Muscle layer of colon (tissue), 2 donors: Measurements from ENCODE around the gene SCTR.

Experiments
- H3K27ac ChIP-seq: one replicate; pipeline ENCODE4 v1.7.0; 2013; ENCODE audit warnings: low read depth, mild to moderate bottlenecking, low read length, moderate library complexity
- H3K27me3 ChIP-seq, 2 donors: one replicate each; pipeline ENCODE4 v1.7.0; 2013; ENCODE audit warnings: low read length in 2 of 2, mild to moderate bottlenecking in 2 of 2; ENCODE audit not compliant: insufficient read depth in 2 of 2, control insufficient read depth in 1 of 2
- H3K36me3 ChIP-seq: one replicate; pipeline ENCODE4 v1.7.0; 2013; ENCODE audit warnings: mild to moderate bottlenecking, low read length; ENCODE audit not compliant: insufficient read depth
- H3K4me1 ChIP-seq: one replicate; pipeline ENCODE4 v1.7.0; 2013; ENCODE audit warnings: mild to moderate bottlenecking, low read length; ENCODE audit not compliant: insufficient read depth
- H3K4me3 ChIP-seq, 2 donors: one replicate each; pipeline ENCODE4 v1.7.0; 2013; ENCODE audit warnings: low read length in 2 of 2, low read depth in 1 of 2, mild to moderate bottlenecking in 1 of 2, moderate library complexity in 1 of 2
- H3K9ac ChIP-seq: one replicate; pipeline ENCODE4 v1.7.0; 2013; ENCODE audit warnings: low read length
- H3K9me3 ChIP-seq: one replicate; pipeline ENCODE4 v1.7.0; 2013; ENCODE audit warnings: mild to moderate bottlenecking, low read length
- donor health status: abdominal sarcoma.
- donor health status: Adenocarcinoma of cecum.

SCTR gene

GRCh38 chr2:119496682-119497081 lies 27.6 kb downstream of the SCTR start:
- H3K9ac ChIP-seq: no peak overlapping the region
- H3K4me3 ChIP-seq: no peak overlapping the region
- H3K27ac ChIP-seq: no peak overlapping the region
- no peaks in the 10 kb centered on the region for H3K27me3 ChIP-seq
- H3K9me3 ChIP-seq: peaks cover 6% of the 10 kb centered on the region
- H3K36me3 ChIP-seq: no peaks in the 10 kb centered on the region
- H3K4me1 ChIP-seq: peaks cover 4% of the 10 kb centered on the region

DNA sequence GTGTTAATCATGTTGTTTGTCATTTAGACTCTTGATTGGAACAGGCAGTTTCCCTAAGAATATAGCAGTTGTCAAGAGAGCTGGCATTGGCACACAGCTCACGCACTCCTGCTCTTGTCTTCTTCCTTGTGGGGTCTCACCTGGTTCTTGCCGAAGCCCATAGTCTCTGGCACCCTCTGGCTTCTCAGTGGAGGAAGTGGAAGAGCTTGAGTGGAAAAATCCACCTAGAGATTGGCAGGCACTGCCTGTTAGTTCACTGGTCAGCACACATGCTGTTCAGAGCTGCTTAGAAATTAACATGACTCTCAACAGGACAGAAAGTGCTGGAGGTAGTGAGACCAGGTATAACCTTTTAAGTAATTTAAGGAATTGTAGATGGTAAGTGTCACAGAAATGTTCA lies 28.3 kb downstream of the SCTR start:
- Histone ChIP-seq H3K4me1 (peaks cover 4% of the 10 kb centered on the region), H3K36me3 (no peaks in the 10 kb centered on the region), H3K4me3 (no peak overlapping the region), H3K27me3 (no peaks in the 10 kb centered on the region), H3K9ac (no peak overlapping the region), H3K9me3 (peaks cover 6% of the 10 kb centered on the region), H3K27ac (no peak overlapping the region)

- Histone ChIP-seq H3K4me1 (peaks cover 4% of the 10 kb centered on the region), H3K27me3 (no peaks in the 10 kb centered on the region), H3K9me3 (no peaks in the 10 kb centered on the region), H3K27ac (no peak overlapping the region), H3K9ac (no peak overlapping the region), H3K36me3 (no peaks in the 10 kb centered on the region), H3K4me3 (no peak overlapping the region)
Observed at GRCh38 chr2:119494163-119494790, 30.0 kb downstream of the SCTR start.

DNA sequence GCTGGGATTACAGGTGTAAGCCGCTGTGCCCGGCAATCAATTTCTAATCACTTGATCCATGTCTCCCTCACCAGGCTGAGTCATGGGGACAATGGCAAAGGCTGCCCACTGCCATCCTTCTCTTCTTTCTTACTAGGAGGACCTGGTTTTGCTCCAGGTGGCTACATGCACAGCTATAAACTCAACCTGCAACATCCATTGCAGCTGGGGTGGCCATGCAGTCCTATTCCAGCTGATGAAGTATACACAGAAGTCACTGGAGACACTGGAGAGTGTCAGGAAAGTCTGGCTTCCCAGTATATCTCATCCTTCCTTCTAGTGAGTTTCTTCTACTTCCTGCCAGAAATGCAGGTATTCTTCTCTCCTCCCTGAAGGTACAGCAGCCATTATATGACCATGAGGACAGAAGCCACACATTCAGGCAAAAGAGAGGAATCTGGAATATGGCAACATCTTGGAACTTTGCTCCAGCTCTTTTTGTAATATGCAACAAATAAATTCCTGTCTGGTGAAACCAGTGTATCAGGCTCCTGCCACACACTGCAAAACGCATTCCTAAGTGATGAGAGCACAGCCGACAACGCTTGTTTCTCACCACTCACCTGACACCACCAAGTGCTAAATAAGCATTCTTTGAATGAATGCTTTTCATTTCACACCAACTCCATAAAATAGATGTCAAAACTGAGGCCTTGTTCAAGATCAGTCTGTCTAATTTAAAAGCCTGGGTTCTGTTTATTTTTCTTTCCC lies 32.3 kb downstream of the SCTR start:
- Histone ChIP-seq H3K4me3 (no peak overlapping the region), H3K9me3 (no peaks in the 10 kb centered on the region), H3K27me3 (no peaks in the 10 kb centered on the region), H3K36me3 (no peaks in the 10 kb centered on the region), H3K9ac (no peak overlapping the region), H3K27ac (no peak overlapping the region), H3K4me1 (peaks cover 4% of the 10 kb centered on the region)

DNA sequence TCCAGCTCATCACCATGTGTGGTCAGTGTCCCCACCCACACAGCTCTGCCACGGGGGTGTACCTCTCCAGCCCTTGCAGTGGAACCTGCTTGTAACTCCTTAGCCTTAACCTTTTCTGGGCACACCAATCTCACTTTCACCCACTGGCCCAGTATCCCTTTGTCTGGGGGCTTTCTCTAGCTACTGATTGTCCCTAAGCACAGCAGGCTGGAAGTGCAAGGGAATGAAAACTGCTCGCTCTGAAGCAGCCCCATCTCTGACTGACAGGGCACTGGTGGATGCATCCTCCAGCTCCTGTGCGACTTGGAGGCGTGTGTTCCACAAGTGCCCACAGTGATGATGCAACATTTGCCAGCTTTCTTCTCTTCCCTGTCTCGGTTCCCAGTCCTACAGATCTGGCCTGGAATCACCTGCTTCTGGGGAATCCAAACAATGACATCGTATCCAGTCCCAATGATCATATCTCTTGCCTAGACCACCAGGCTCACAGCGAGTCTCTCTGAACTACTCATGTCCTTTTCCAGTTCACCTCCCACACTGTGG lies 33.6 kb downstream of the SCTR start:
- Histone ChIP-seq H3K4me1 (peaks cover 4% of the 10 kb centered on the region), H3K4me3 (no peak overlapping the region), H3K27ac (no peak overlapping the region), H3K36me3 (no peaks in the 10 kb centered on the region), H3K9me3 (no peaks in the 10 kb centered on the region), H3K9ac (no peak overlapping the region), H3K27me3 (no peaks in the 10 kb centered on the region)

DNA sequence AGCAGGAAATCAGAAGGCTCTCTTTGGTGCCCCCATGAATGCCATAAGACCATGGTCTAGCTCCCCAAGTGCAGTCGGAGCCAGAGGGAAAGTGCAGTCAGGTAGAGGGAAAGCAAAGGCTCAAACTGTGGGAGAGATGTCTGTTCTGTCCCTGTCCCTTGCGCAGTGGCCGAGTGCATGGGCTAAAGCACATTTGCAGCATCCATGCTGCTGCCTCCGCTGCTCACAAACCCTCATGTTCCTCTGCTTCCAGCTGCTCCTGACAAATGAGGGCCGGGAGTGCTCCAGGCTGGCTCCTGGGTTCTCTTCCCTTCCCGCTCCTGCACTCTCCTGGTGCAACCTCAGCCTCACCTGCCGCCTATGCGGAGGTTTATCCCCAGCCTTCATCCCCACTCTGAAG lies 34.2 kb downstream of the SCTR start:
- no peak overlapping the region for H3K4me3 ChIP-seq
- H3K27me3 ChIP-seq: no peaks in the 10 kb centered on the region
- no peak overlapping the region for H3K27ac ChIP-seq
- peaks cover 4% of the 10 kb centered on the region for H3K4me1 ChIP-seq
- no peaks in the 10 kb centered on the region for H3K9me3 ChIP-seq
- H3K9ac ChIP-seq: no peak overlapping the region
- H3K36me3 ChIP-seq: no peaks in the 10 kb centered on the region

DNA sequence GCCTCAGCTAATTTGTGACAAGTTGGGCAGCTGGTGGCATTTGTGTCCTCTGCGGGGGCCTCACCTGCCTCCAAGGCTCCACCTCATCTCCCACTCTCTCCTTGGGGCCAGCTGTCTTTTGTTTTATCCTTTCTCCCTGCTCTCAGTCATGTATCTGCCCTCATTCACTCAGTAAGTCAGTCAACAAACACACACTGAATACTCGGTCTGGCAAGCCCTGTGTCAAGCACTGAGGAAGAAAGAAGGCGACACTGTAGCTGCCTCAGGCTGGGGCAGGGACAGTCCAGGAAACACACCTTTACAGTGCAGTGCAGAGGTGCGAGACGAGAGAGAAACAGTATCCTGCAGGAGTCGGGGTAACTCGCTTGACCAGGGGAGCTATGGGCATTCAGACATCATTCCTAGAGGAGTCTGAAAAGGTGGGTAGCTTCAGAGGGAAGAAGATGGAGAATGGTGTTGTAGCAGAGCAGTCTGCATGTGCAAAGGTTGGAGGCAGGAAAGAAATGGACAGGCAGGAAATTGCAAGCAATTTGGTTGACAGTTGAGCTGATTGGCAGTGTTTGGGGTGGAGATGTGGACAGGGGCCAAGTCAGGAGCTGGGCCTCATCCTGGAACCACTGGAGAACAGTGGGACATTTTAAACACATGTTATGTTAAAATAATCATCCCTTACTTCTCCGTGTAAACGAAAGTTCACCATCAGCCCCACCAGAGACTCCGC lies 34.9 kb downstream of the SCTR start:
- peaks cover 4% of the 10 kb centered on the region for H3K4me1 ChIP-seq
- no peaks in the 10 kb centered on the region for H3K9me3 ChIP-seq
- H3K27me3 ChIP-seq: no peaks in the 10 kb centered on the region
- no peak overlapping the region for H3K4me3 ChIP-seq
- H3K27ac ChIP-seq: no peak overlapping the region
- H3K9ac ChIP-seq: no peak overlapping the region
- no peaks in the 10 kb centered on the region for H3K36me3 ChIP-seq

DNA sequence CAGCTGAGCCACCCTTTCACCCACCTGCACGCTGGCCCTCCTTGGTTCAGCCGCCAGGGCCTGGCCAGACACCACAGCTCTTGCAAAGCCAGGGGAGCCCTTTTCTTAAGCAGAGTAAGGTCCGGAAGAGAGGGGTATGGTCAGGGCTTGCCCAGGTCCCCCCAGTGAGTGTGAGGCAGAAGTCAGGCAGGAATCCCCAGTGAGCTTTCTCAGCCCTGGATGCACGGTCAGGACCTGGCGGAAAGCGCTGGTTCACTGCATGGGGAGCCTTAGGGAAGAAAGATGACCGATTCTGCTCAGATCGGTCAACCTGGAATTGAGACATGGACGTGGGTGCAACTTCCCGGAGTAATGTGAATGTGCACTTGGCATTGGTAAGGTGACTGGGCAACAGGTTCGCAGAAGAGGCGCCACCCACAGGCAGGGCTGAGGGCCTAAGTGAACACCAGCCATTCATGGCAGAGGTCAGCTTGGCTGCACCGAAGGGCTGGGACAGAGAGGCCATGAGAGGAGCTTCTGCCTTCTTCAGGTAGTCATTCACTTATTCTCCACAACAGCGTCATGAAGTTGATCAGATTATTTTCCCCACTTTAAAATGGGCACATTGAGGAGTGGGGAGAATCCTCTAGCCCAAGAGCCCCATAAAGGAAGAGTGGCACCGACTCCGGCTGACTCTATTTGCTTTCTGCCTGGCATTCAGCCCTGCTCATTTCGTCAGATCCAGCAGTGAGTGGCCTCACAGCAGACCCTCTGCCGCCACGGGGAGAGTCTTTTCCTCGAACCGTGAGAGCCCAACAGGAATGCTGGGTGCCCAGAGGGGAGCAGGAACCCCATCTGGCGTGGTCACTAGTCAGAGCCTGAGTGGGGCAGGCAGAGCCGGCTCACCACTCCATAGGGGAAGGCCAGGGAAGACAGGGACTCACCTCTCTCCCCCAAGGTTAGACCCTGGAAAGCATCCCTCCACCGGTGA lies 35.8 kb downstream of the SCTR start:
- Histone ChIP-seq H3K36me3 (no peaks in the 10 kb centered on the region), H3K27ac (no peak overlapping the region), H3K9ac (no peak overlapping the region), H3K9me3 (no peaks in the 10 kb centered on the region), H3K4me3 (no peak overlapping the region), H3K27me3 (no peaks in the 10 kb centered on the region), H3K4me1 (peaks cover 4% of the 10 kb centered on the region)

- Histone ChIP-seq H3K9me3 (no peaks in the 10 kb centered on the region), H3K27ac (no peak overlapping the region), H3K4me3 (no peak overlapping the region), H3K27me3 (no peaks in the 10 kb centered on the region), H3K36me3 (no peaks in the 10 kb centered on the region), H3K9ac (no peak overlapping the region), H3K4me1 (peaks cover 4% of the 10 kb centered on the region)
Observed at GRCh38 chr2:119487434-119488244, 36.6 kb downstream of the SCTR start.

DNA sequence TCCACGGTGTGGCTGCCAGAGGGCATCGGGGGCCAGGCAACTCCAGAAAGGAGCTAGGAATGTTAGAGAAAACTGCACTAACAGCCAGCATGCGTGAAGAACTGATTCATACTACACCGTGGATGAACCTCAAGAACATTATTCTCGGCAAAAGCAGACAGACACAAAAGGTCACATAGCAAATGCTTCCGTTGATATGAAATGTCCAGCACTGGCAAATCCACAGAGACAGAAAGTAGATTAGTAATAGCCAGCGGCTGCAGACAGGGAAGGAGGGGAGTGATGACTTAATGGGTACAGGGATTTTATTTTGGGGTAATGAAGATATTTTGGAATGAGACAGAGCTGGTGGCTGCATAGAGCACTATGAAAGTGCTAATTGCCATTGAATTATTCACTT lies 37.4 kb downstream of the SCTR start:
- Histone ChIP-seq H3K4me1 (no peaks in the 10 kb centered on the region), H3K36me3 (no peaks in the 10 kb centered on the region), H3K27ac (no peak overlapping the region), H3K4me3 (no peak overlapping the region), H3K9me3 (no peaks in the 10 kb centered on the region), H3K9ac (no peak overlapping the region), H3K27me3 (no peaks in the 10 kb centered on the region)
